ENCODE measurements around the gene SSX5.
"Not testable (repeated sequence)": the region's sequence is repeated elsewhere in the genome, so short reads cannot be mapped to it uniquely, and the experiment has no call there.

The SSX5 gene

GRCh38 chrX:48196745-48197201, at the start of gene SSX5:
Gene SSX5, minus strand, starts transcription at chrX:48196795. Its CDS starts 1,437 bp downstream, at chrX:48195358.
- DNase-seq, result no peak

- DNase-seq, result not testable (repeated sequence)
Observed at GRCh38 chrX:48224196-48224595, 27.6 kb upstream of the SSX5 start.

- DNase-seq, result not testable (repeated sequence)
Observed at GRCh38 chrX:48214341-48214740, 17.7 kb upstream of the SSX5 start.

- DNase-seq, result not testable (repeated sequence)
Observed at GRCh38 chrX:48190024-48190423, 6.6 kb downstream of the SSX5 start.

- DNase-seq, result not testable (repeated sequence)
Observed at GRCh38 chrX:48181882-48182281, 14.7 kb downstream of the SSX5 start.

- DNase-seq, result no peak
Observed at GRCh38 chrX:48180811-48181210, 15.8 kb downstream of the SSX5 start.

GRCh38 chrX:48179691-48180090, 16.9 kb downstream of the SSX5 start:
- DNase-seq, result no peak

- not testable (repeated sequence) for DNase-seq
Observed at GRCh38 chrX:48166322-48166721, 30.3 kb downstream of the SSX5 start.

- DNase-seq, result no peak
Observed at GRCh38 chrX:48165241-48165640, 31.4 kb downstream of the SSX5 start.

- DNase-seq, result no peak
Observed at GRCh38 chrX:48156014-48156413, 40.6 kb downstream of the SSX5 start.

GRCh38 chrX:48154796-48155195, 41.8 kb downstream of the SSX5 start:
- no peak for DNase-seq

GRCh38 chrX:48153769-48154168, 42.8 kb downstream of the SSX5 start:
- DNase-seq, result no peak

GRCh38 chrX:48142697-48143096, 53.9 kb downstream of the SSX5 start:
- DNase-seq, result not testable (repeated sequence)

- not testable (repeated sequence) for DNase-seq
Observed at GRCh38 chrX:48141810-48142508, 54.6 kb downstream of the SSX5 start.

GRCh38 chrX:48139076-48139475, 57.5 kb downstream of the SSX5 start:
- DNase-seq, result not testable (repeated sequence)
